Activated CD4-positive, alpha-beta T cell treated with anti-CD3 and anti-CD28 coated beads, Interleukin-2, Interleukin-4, amounts not matched to agents 100 ng/mL and 50 ng/mL, durations not matched to agents 16 hours and 8 hours (primary cell): Measurements from ENCODE around the gene MLLT10.
"Not testable (repeated sequence)": the region's sequence is repeated elsewhere in the genome, so short reads cannot be mapped to it uniquely, and the experiment has no call there.

Experiments
- DNase-seq: peaks from one replicate; pipeline ENCODE4 v3.0.0-alpha.2; 2020; ENCODE audit warnings: low spot score

The MLLT10 gene

GRCh38 chr10:21528236-21529031 lies 5.6 kb upstream of the MLLT10 start:
- DNase-seq, result no peak

GRCh38 chr10:21529032-21529910 lies 4.8 kb upstream of the MLLT10 start:
- no peak for DNase-seq

- DNase-seq, result no peak
Measured at GRCh38 chr10:21530168-21530567, 3.9 kb upstream of the MLLT10 start.

GRCh38 chr10:21530641-21531040 lies 3.4 kb upstream of the MLLT10 start:
- DNase-seq, result no peak

DNA sequence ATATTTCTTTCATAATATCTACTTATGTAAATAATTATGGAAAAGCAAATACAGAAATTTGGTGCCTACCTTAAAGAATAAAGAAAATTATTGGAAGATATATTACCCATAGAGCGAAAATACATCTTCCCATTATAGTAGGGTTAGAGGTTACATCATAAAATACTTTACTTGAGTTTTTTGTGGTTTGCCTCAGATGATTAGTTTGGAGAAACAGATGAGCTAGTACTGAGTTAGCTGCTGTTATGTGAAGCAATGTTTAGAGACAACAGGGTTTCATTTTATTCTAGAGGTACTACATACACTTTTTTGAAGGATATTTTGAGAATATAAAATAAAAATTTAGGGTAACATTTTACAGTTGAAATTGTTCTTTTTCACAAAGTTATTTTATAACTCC lies 2.9 kb upstream of the MLLT10 start:
- no peak for DNase-seq

DNA sequence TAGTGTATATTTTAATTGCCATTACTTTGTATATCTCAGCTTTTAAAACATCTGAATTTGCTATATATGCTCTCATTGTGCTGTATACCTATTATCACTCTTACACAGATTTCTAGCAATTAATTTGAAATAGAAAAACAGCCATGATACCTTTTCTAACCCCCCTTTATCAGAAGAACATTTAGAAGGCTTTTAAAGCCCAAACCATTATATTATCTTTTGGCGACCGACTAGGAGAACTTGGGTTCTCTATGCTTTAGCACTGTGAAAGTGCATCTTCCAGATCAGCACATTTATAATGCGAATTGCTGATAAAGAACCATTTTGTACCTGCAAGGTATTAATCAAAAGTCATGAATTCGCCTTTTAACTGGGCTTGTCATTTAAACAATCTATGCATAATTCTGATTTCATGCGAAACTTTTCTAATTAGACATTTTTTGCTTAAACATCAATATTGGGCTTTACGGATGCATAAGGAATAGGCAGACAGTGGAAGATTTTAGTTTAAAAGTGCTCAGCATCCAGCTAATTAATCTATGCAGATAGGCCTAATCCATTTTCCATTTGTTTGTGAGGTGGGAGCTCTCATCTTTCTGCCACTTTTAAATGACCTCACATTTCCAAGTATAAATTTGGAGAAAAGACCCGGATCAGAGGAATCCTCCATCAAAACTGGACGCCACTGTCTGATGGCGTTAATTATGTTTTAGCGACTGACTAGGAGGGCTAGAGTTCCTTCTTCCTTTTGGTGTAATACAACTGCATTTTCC lies 1.2 kb upstream of the MLLT10 start:
- DNase-seq, result no peak

DNA sequence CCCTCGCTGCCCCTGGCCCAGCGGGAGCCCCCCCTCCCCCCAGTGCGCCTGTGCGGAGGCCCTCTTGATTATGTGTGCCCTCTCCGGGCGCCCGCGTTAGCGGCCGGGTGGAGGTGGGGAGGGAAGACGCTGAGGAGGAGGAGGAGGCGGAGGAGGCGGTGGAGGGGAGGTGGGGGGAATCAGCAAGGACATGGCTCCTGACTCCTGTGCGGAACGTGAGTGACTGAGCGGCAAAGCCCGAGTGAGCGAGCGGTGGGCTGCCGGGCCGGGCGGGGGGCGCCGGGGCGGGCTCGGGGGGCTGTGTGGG lies 201 bp downstream of the MLLT10 start:
- DNase-seq, result no peak

- peak; percentile 26 for DNase-seq
Measured at GRCh38 chr10:21534604-21535493, 817 bp downstream of the MLLT10 start.

DNA sequence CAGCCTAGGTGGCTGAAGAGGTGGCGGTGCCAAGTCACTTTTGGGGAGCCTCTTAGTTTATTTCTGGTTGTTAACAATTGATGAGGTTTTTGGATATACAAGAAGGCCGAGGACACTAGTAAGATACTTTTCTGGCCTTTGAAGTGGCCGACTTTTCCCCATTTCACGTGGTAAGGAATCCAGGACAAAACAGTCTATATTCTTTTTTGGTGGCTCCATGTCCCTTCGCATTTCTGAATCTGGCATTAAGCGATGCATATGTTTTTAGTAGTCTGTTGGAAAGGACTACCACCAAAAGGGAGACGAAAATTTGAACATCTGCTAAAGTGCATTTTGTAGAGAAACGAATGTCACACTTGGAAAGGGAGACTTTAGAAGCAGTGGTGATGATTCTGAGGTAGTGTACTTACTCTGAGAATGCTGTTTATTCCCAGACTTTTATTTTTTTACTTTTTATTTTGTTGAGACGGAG lies 1.5 kb downstream of the MLLT10 start:
- no peak for DNase-seq

DNA sequence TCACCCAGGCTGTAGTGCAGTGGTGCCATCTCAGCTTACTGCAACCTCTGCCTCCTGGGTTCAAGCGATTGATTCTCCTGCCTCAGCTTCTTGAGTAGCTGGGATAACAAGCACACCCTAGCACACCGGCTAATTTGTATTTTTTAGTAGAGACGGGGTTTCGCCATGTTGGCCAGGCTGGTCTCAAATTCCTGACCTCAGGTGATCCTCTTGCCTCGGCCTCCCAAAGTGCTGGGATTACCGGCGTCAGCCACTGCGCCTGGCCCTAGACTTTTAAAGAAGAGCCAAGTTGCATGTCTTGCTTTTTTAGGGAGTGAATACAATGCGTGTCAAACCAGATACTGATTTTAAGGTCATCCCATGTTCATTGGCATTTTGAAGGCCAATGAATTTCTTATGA lies 1.9 kb downstream of the MLLT10 start:
- not testable (repeated sequence) for DNase-seq

DNA sequence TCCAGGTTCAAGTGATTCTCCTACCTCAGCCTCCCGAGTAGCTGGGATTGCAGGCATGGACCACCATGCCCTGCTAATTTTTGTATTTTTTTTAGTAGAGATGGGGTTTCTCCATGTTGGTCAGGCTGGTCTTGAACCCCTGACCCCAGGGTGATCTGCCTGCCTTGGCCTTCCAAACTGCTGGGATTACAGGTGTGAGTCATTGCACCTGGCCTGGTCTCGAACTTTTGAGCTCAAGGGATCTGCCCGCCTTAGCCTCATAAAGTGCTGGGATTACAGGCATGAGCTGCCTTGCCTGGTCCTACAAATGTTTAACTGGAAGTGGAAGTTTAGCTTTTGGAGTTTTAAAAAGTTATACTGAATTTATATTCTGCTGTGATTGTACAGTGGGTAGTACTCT lies 2.8 kb downstream of the MLLT10 start:
- DNase-seq, result no peak

DNA sequence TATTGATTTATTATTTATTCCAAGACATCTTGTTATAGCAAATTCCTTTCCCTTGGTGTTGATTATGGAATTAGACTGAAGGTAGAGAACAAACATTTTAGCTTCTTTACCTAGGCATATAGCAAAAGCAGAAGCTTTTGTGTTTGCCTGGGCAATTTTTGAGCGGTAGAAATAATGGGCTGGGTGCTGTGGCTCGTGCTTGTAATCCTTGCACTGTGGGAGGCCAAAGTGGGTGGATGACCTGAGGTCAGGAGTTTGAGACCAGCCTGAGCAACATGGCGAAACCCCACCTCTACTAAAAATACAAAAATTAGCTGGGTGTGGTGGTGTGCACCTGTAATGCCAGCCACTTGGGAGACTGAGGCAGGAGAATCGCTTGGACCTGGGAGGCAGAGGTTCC lies 6.7 kb downstream of the MLLT10 start:
- not testable (repeated sequence) for DNase-seq

- no peak for DNase-seq
Measured at GRCh38 chr10:21547246-21547645, 13.2 kb downstream of the MLLT10 start.

- no peak for DNase-seq
Measured at GRCh38 chr10:21552638-21553037, 18.6 kb downstream of the MLLT10 start.

GRCh38 chr10:21556527-21556926 lies 22.5 kb downstream of the MLLT10 start:
- no peak for DNase-seq

DNA sequence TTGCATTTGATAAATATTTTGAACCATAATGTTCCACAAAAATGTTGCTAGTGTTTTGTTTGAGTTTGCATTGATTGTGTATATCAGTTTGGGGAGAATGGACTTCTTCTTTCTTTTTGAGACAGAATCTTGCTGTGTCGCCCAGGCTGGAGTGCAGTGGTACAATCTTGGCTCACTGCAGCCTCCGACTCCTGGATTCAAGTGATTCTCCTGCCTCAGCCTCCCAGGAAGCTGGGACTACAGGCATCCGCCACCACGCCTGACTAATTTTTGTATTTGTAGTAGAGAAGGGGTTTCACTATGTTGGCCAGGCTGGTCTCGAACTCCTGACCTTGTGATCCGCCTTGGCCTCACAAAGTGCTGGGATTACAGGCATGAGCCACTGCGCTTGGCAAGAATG lies 25.0 kb downstream of the MLLT10 start:
- not testable (repeated sequence) for DNase-seq

GRCh38 chr10:21570761-21571521 lies 36.9 kb downstream of the MLLT10 start:
- no peak for DNase-seq

GRCh38 chr10:21572578-21572977 lies 38.5 kb downstream of the MLLT10 start:
- no peak for DNase-seq

GRCh38 chr10:21574514-21574913 lies 40.5 kb downstream of the MLLT10 start:
- DNase-seq, result not testable (repeated sequence)

DNA sequence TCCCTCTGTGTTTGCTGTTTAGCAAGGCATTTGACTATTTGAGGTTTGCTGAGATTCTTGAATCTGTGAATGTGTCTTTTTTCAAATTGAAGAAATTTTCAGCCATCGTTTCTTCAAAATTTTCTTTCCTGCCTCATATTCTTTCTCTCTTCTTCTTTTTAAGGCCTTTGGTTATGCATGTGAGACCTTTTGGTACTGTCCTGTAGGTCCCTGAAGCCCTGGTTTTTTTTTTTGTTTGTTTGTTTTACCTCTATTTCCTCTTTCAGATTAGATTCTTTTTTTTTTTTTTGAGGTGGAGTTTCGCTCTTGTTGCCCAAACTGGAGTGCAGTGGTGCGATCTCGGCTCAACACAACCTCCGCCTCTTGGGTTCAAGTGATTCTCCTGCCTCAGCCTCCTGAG lies 45.3 kb downstream of the MLLT10 start:
- DNase-seq, result no peak

DNA sequence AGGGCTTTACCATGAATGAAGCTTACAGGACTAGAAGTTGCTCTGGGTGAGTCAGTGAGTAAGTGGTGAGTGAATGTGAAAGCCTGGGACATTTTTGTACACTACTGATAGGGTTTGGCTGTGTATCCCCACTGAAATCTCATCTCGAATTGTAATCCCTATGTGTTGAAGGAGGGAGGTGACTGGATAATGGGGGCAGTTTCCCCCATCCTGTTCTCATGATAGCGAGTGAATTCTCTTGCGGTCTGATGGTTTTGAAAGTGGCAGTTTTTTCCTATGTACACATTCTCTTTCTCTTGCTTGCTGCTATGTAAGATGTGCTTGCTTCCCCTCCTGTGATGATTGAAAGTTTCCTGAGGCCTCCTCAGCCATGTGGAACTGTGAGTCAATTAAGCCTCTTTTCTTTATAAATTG lies 47.4 kb downstream of the MLLT10 start:
- peak; percentile 60 for DNase-seq
